ENCODE data around the gene SMG7.

- no peak for TF ChIP-seq CTCF (conservative IDR thresholded peaks at IDR 0.05)
- no peak for TF ChIP-seq EZH2 (IDR thresholded peaks at IDR 0.05; ENCODE audit: low read depth)
These were observed 105.7 kb downstream of the SMG7 start for GRCh38 chr1:183577897-183578465.

Data from PC-9 (cell line).